AG09319 (cell line): Measurements from ENCODE around the gene NIPBL.

Experiments
- DNase-seq: peaks from one replicate; pipeline ENCODE4 v3.0.0-alpha.2; 2010; ENCODE audit warnings: low read depth; ENCODE audit errors: extremely low read depth
- TF ChIP-seq, protein P1 (sequence below): IDR thresholded peaks from 2 replicates; pipeline ENCODE4 v1.5.1; 2011; ENCODE audit warnings: low read depth, mild to moderate bottlenecking, inconsistent platforms, low read length, moderate library complexity

Gene NIPBL

DNA sequence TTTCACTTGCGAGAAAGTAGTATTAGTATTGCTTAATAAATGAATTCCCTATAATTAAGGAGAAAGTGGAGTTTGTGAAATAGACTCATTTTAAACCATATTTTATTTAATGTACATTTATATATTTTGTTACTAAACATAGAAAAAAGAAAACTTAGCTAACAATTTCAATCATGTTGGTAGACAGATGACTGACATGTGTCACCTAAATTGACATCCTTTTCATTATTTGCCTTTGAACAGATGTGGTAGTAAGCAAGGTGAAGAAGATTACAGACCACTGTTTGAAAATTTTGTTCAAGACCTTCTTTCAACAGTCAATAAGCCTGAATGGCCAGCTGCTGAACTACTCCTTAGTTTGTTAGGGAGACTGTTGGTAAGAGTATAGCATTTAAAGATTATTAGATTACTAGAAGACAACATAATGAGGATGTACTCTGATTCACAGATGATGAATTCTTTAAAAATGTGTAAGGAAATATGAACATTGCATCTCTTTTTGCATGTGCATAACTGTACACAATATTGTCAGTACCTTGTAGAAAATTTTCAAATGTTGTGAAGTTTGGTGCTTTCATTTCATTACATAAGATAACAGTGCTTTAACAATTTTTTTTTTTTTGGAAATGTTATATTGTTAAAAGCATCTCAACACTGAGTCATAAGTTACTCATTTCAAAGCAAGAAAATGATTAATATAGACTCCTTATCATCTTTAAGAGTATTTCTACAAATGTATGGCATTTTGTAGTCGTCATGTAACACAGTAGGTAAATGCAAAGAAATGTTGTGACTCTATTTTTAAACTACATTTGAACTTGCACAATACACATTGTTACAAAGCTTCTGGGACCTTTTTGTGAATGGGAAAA lies 139.5 kb downstream of the NIPBL start:
- TF ChIP-seq, protein P1, sequence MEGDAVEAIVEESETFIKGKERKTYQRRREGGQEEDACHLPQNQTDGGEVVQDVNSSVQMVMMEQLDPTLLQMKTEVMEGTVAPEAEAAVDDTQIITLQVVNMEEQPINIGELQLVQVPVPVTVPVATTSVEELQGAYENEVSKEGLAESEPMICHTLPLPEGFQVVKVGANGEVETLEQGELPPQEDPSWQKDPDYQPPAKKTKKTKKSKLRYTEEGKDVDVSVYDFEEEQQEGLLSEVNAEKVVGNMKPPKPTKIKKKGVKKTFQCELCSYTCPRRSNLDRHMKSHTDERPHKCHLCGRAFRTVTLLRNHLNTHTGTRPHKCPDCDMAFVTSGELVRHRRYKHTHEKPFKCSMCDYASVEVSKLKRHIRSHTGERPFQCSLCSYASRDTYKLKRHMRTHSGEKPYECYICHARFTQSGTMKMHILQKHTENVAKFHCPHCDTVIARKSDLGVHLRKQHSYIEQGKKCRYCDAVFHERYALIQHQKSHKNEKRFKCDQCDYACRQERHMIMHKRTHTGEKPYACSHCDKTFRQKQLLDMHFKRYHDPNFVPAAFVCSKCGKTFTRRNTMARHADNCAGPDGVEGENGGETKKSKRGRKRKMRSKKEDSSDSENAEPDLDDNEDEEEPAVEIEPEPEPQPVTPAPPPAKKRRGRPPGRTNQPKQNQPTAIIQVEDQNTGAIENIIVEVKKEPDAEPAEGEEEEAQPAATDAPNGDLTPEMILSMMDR = no peak
- DNase-seq = no peak

DNA sequence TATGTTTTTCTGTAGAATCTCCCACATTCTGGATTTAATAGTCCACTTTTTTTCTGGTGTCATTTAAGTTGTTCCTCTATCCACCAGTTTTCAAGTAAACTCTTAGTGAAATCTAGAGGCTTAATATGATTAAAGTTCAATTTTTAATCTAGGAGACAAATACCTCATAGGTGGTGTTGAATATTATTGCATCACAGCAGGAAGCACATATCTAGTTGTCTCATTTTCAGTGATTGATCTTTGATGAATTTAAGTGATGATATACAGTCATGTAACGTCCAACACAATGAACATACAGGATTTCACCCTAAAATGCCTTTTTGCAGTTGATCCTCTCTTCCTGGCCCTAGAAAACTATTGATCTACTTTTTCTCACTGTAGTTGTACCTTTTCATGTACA lies 152.3 kb downstream of the NIPBL start:
- DNase-seq = no peak
- TF ChIP-seq, protein P1 = no peak

DNA sequence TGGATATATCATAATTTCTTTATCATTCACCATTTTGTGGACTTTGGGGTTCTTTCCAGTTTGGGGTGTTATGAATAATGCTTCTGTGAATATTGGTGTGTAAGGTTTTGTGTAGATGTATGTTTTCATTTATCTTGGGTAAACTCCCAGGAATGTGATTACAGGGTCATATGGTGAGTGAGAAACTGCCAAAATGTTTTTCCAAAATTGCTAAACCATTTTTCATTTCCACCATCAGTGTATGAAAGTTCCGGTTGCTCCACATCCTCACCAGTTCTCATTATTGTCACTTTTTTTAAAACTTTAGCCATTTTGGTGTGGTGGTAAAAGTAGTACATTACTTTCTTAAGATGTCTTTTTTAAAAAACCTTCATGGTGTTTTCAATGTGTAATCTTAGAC lies 152.9 kb downstream of the NIPBL start:
- TF ChIP-seq, protein P1 = no peak
- no peak for DNase-seq

DNA sequence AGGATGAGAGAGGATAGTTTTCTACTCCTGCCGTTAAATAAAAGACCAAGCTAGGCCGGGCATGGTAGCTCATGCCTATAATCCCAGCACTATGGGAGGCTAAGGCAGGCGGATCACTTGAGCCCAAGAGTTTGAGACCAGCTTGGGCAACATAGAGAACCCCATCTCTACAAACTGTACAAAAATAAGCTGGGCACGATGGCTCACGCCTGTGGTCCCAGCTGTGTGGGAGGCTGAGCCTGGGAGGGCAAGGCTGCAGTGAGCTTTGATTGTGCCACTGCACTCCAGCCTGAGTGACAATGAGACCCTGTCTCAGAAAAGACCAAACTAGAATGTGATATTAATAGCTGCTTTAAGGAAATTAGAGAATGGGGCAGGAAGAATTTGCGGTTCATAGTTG lies 158.4 kb downstream of the NIPBL start:
- DNase-seq = no peak
- TF ChIP-seq, protein P1 = no peak

DNA sequence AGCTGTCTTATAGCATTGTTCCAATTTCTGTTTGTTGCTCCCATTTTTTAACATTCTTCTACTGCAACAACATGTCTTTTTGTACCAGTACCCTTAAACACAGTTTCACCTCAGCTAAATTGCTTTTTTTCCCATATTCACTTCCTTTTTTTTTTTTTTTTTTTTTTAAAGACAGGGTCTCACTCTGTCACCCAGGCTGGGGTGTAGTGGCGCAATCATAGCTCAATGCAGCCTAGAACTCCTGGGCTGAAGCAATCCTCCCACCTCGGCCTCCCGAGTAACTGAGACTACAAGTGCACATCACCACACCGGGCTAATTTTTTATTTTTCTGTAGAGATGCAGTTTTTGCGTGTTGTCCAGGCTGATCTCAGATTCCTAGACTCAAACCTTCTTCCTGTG lies 161.3 kb downstream of the NIPBL start:
- no peak for DNase-seq
- TF ChIP-seq, protein P1 = no peak

DNA sequence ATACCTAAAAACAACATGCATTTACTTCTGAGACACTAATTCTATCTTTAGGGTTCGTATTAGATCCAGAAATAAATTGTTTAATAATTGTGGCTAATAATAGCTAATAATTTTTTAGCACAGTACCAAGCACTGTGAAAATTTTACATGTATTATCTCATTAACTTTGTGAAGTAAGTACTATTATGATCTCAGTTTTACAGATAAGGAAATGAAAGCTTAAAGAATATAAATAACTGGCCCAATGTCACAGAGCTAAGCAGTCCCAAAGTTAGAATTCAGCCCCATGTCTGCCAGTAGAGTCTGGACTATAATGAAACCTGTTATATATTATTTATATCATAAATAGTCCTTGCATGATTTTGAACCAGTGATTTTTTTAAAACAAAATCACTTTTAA lies 163.3 kb downstream of the NIPBL start:
- no peak for DNase-seq
- TF ChIP-seq, protein P1 = no peak

DNA sequence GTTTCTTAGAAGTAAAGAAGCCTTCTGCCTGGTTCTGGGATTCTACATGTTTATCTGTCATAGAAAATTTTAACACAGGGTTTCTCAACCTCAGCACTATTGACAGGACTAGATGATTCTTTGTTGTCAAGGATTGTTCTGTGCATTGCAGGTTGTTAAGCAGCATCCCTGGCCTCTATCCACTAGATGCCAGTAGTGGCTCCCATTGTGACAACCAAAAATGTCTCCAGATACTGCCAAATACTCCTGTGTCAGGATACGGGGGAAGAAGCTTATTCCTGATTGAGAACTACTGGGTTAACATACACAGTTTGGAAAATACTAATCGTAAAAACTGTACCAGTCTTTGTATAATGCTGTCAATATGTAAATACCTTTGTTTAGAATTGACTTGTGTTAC lies 167.1 kb downstream of the NIPBL start:
- TF ChIP-seq, protein P1 = no peak
- DNase-seq = no peak
